ENCODE data around the gene RTEL1. TPM values are rescaled to one million over a fixed set of nuclear protein-coding genes. Genes with fewer than 3 reads are reported as not detected.

Gene RTEL1
- total RNA-seq, 1 experiment from 2014 or later: 33.4 TPM

GRCh38 chr20:63626424-63627128, 31.5 kb upstream of the RTEL1 start, which contains the start of gene GMEB2:
GMEB2 (minus strand) TSS chr20:63627101; CDS start chr20:63619397, 7,704 bp downstream.
- no peak within 1 kb of the TSS for H2AK5ac ChIP-seq (ENCODE audit: insufficient read length, low read length)
- peaks cover 3% of the 10 kb centered on the region; the same call in 1 of the 2 replicates for H3K79me2 ChIP-seq (ENCODE audit: insufficient read depth, low read length)
- peak within 1 kb of the TSS in 1 of 3 experiments; percentile 19; a peak in 1 of 7 replicates for H3K27ac Mint-ChIP-seq
- peak within 1 kb of the TSS; percentile 74 for H3K9ac ChIP-seq (ENCODE audit: extremely low read depth, insufficient read length, low read length)
- H2AFZ ChIP-seq (ENCODE audit: low read length): no peak within 1 kb of the TSS
- no peak within 1 kb of the TSS for H2BK120ac ChIP-seq (ENCODE audit: low read depth, low read length, poor library complexity, severe bottlenecking)
- H2BK20ac ChIP-seq (ENCODE audit: low read depth, low read length, poor library complexity, severe bottlenecking): no peak within 1 kb of the TSS
- H3K23me2 ChIP-seq (ENCODE audit: insufficient read length, low read depth, low read length, poor library complexity, severe bottlenecking): peaks cover 10% of the 10 kb centered on the region
- H4K20me1 ChIP-seq (ENCODE audit: control insufficient read depth, insufficient read depth, insufficient read length): no peaks in the 10 kb centered on the region
- H3K27me3 ChIP-seq (ENCODE audit: insufficient read depth, low read length): no peaks in the 10 kb centered on the region
- no peak within 1 kb of the TSS for H3K27ac ChIP-seq (ENCODE audit: insufficient read length, low read depth, low read length)
- H3K36me3 Mint-ChIP-seq (ENCODE audit: insufficient read depth in 1 of 3, low read depth in 3 of 3): peaks cover 0 to 3% (median 0%) of the 10 kb centered on the region in 3 experiments; a peak in 4 of 7 replicates
- H3K23ac ChIP-seq (ENCODE audit: insufficient read length, low read depth, low read length): no peak within 1 kb of the TSS
- H3K4ac ChIP-seq (ENCODE audit: low read depth, low read length): peak within 1 kb of the TSS; percentile 99
- H3K14ac ChIP-seq (ENCODE audit: insufficient read depth, low read length): peak within 1 kb of the TSS; percentile 97
- no CpG with 5 or more reads among the region's 114 CpGs for WGBS (ENCODE audit: extremely low coverage, insufficient read length, low lambda C conversion rate)
- no peak within 1 kb of the TSS for H4K8ac ChIP-seq (replicated peaks; ENCODE audit: insufficient read length, low read depth, low read length)
- no peaks in the 10 kb centered on the region; the same call in 1 of the 2 replicates for H3K4me1 ChIP-seq (ENCODE audit: insufficient read depth, low read length)
- H4K91ac ChIP-seq (ENCODE audit: insufficient read length, low read depth, low read length): peak within 1 kb of the TSS; percentile 96
- H3K4me2 ChIP-seq (ENCODE audit: insufficient read depth, insufficient read length, low read length): peak within 1 kb of the TSS; percentile 95
- peaks cover 3% of the 10 kb centered on the region; the same call in 1 of the 2 replicates for H3K27me3 Mint-ChIP-seq (ENCODE audit: low read depth)
- H3K4me1 Mint-ChIP-seq: peaks cover 20 to 23% of the 10 kb centered on the region in 2 experiments
- peak within 1 kb of the TSS; percentile 86 for H3K18ac ChIP-seq (ENCODE audit: insufficient read length, low read depth, low read length)
- peak within 1 kb of the TSS; percentile 67 to 81 for H3K4me3 Mint-ChIP-seq
- H4K5ac ChIP-seq (ENCODE audit: insufficient read length, low read depth, low read length): no peak within 1 kb of the TSS
- H3T11ph ChIP-seq (ENCODE audit: low read length): no peak within 1 kb of the TSS
- H3K56ac ChIP-seq (ENCODE audit: insufficient read length, low read depth, low read length): no peak within 1 kb of the TSS
- H2BK15ac ChIP-seq (ENCODE audit: low read depth, low read length): no peak within 1 kb of the TSS; the same call in 1 of the 2 replicates
- no peaks in the 10 kb centered on the region for H3K9me3 Mint-ChIP-seq
- H2BK5ac ChIP-seq (ENCODE audit: insufficient read length, low read length): peak within 1 kb of the TSS; percentile 50
- H2BK12ac ChIP-seq (ENCODE audit: insufficient read length, low read depth, low read length): no peak within 1 kb of the TSS
- no peaks in the 10 kb centered on the region for H3K9me3 ChIP-seq (ENCODE audit: control insufficient read depth, low read depth, low read length)
- DNase-seq: peak; percentile 76
- TF ChIP-seq, protein P1, sequence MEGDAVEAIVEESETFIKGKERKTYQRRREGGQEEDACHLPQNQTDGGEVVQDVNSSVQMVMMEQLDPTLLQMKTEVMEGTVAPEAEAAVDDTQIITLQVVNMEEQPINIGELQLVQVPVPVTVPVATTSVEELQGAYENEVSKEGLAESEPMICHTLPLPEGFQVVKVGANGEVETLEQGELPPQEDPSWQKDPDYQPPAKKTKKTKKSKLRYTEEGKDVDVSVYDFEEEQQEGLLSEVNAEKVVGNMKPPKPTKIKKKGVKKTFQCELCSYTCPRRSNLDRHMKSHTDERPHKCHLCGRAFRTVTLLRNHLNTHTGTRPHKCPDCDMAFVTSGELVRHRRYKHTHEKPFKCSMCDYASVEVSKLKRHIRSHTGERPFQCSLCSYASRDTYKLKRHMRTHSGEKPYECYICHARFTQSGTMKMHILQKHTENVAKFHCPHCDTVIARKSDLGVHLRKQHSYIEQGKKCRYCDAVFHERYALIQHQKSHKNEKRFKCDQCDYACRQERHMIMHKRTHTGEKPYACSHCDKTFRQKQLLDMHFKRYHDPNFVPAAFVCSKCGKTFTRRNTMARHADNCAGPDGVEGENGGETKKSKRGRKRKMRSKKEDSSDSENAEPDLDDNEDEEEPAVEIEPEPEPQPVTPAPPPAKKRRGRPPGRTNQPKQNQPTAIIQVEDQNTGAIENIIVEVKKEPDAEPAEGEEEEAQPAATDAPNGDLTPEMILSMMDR (conservative IDR thresholded peaks at IDR 0.05): no peak
- H3K79me1 ChIP-seq (ENCODE audit: insufficient read depth, low read depth, low read length, poor library complexity, severe bottlenecking): no peaks in the 10 kb centered on the region
